Posterior vena cava (tissue), 2 donors: Measurements from ENCODE around the gene DENND5A. TPM values are rescaled to one million over a fixed set of nuclear protein-coding genes. Genes with fewer than 3 reads are reported as not detected.

Experiments
- DNase-seq: peaks from one replicate; pipeline ENCODE4 v3.0.0-alpha.2; 2020; ENCODE audit warnings: low spot score
- intact Hi-C, 2 donors: fragments of 100-400 bp; cut with DNase I; formaldehyde crosslinking; loops; one replicate each; pipeline versions ENCODE4 v1.14.1 to v1.14.2; 2022 to 2023
- total RNA-seq, 2 donors: library from RNA; stranded (reverse); fragmentation: NEBNext Ultra II Directional; extraction: Animal tissue kit (Norgen Biotek cat#: 25700); gene quantifications; one replicate each; pipeline ENCODE4 v1.2.1, GENCODE V29; 2021
- donor health status: DM: yes; HTN: yes; CAD: no.
- donor health status: DM: yes; HTN: yes; CAD: no.

DENND5A gene
- total RNA-seq, 2 donors from 2014 or later: 97.4 to 132 TPM

GRCh38 chr11:9150501-9150900 lies 114.6 kb downstream of the DENND5A start:
- intact Hi-C loops: no loop called here
- no peak for DNase-seq

GRCh38 chr11:9148727-9149126 lies 116.4 kb downstream of the DENND5A start:
- intact Hi-C loops: no loop called here
- DNase-seq: no peak

GRCh38 chr11:9148035-9148434 lies 117.1 kb downstream of the DENND5A start:
- no peak for DNase-seq
- intact Hi-C loops: no loop called here

- intact Hi-C loops: no loop called here
- DNase-seq: no peak
Observed at GRCh38 chr11:9146477-9146876, 118.7 kb downstream of the DENND5A start.

GRCh38 chr11:9145283-9145682 lies 119.9 kb downstream of the DENND5A start:
- intact Hi-C loops: no loop called here
- DNase-seq: no peak

GRCh38 chr11:9144828-9145227 lies 120.3 kb downstream of the DENND5A start:
- intact Hi-C loops: no loop called here
- no peak for DNase-seq

- DNase-seq: no peak
- intact Hi-C loops: no loop called here
Observed at GRCh38 chr11:9143721-9144120, 121.4 kb downstream of the DENND5A start.

- intact Hi-C loops: no loop called here
- DNase-seq: no peak
Observed at GRCh38 chr11:9142732-9143131, 122.4 kb downstream of the DENND5A start.

- no peak for DNase-seq
- intact Hi-C loops: no loop called here
Observed at GRCh38 chr11:9141186-9141585, 124.0 kb downstream of the DENND5A start.

GRCh38 chr11:9139628-9140357 lies 125.4 kb downstream of the DENND5A start:
- no peak for DNase-seq
- intact Hi-C loops: loop anchor here (5.0 to 10.0 kb wide), 2 partner anchors 115 to 122 kb away; no protein-coding TSS in a partner anchor

GRCh38 chr11:9138612-9139579 lies 126.3 kb downstream of the DENND5A start:
- DNase-seq: no peak
- intact Hi-C loops: loop anchor here (5.0 to 10.0 kb wide), 2 partner anchors 114 to 122 kb away; no protein-coding TSS in a partner anchor

GRCh38 chr11:9138133-9138453 lies 127.1 kb downstream of the DENND5A start:
- intact Hi-C loops: loop anchor here (5.0 to 10.0 kb wide), 2 partner anchors 113 to 121 kb away; no protein-coding TSS in a partner anchor

GRCh38 chr11:9137293-9138132 lies 127.6 kb downstream of the DENND5A start:
- peak; percentile 93 for DNase-seq
- intact Hi-C loops: loop anchor here (5.0 to 10.0 kb wide), 2 partner anchors 113 to 120 kb away; no protein-coding TSS in a partner anchor

More at GRCh38 chr11:9138133-9138453, 127.1 kb downstream of the DENND5A start:
- DNase-seq: no peak

- intact Hi-C loops: loop anchor here (5.0 to 10.0 kb wide), 2 partner anchors 112 to 119 kb away; no protein-coding TSS in a partner anchor
- DNase-seq: no peak
Observed at GRCh38 chr11:9136741-9137140, 128.4 kb downstream of the DENND5A start.

- intact Hi-C loops: loop anchor here in 1 of 2 donors (10.0 kb wide), 1 partner anchor 109 kb away; no protein-coding TSS in a partner anchor
- DNase-seq: no peak
Observed at GRCh38 chr11:9133956-9134355, 131.2 kb downstream of the DENND5A start.

GRCh38 chr11:9132203-9132878 lies 132.8 kb downstream of the DENND5A start:
- DNase-seq: no peak
- intact Hi-C loops: loop anchor here in 1 of 2 donors (10.0 kb wide), 1 partner anchor 108 kb away; no protein-coding TSS in a partner anchor

GRCh38 chr11:9130297-9130696 lies 134.9 kb downstream of the DENND5A start:
- DNase-seq: no peak
- intact Hi-C loops: loop anchor here in 1 of 2 donors (10.0 kb wide), 1 partner anchor 105 kb away; no protein-coding TSS in a partner anchor

- intact Hi-C loops: no loop called here
- DNase-seq: no peak
Observed at GRCh38 chr11:9126636-9127035, 138.5 kb downstream of the DENND5A start.
